Body of pancreas (tissue), 4 donors: Measurements from ENCODE around the gene BCL2L15. TPM values are rescaled to one million over a fixed set of nuclear protein-coding genes. Genes with fewer than 3 reads are reported as not detected.

Source experiments
- ATAC-seq: fragments of 150-250 bp; one replicate; pipeline ENCODE4 v1.9.1; 2016
- DNase-seq, 4 donors: peaks; one replicate each; pipeline ENCODE4 v3.0.0-alpha.2; 2019
- H3K27ac ChIP-seq, 4 donors: fragments of 200-600 bp; sonication (generic); 1 replicate in 3 of 4; 2 replicates in 1 of 4; pipeline versions ENCODE4 v1.5.1 to v1.6.1; 2016 to 2019; ENCODE audit warnings: mild to moderate bottlenecking in 1 of 4, mixed read lengths in 1 of 4, moderate library complexity in 1 of 4
- H3K27me3 ChIP-seq, 2 donors: fragments of 200-600 bp; sonication (generic); one replicate each; pipeline ENCODE4 v1.6.0; 2016; ENCODE audit warnings: mild to moderate bottlenecking in 1 of 2
- H3K36me3 ChIP-seq, 2 donors: fragments of 200-600 bp; sonication (generic); replicated peaks in 1 of 2; 2 replicates each; pipeline ENCODE4 v1.5.1; 2016; ENCODE audit warnings: low read depth in 2 of 2; ENCODE audit not compliant: insufficient read depth in 1 of 2
- H3K4me1 ChIP-seq: fragments of 200-600 bp; sonication (generic); one replicate; pipeline ENCODE4 v1.6.0; 2016
- H3K4me3 ChIP-seq, 2 donors: fragments of 200-600 bp; sonication (generic); 1 replicate in 1 of 2; 2 replicates in 1 of 2; pipeline ENCODE4 v1.5.1; 2016 to 2019
- H3K9me3 ChIP-seq, 3 donors: fragments of 200-600 bp; sonication (generic); 1 replicate in 2 of 3; 2 replicates in 1 of 3; pipeline ENCODE4 v1.5.1; 2016
- CTCF ChIP-seq, 7 experiments: fragments of 450-650 bp in 4 of 7; fragments of 200-600 bp in 3 of 7; sonication (generic) in 3 of 7; IDR thresholded peaks; one replicate each; pipeline ENCODE4 v1.5.1; 2016 to 2019; ENCODE audit warnings: antibody characterized with exemption in 7 of 7
- POLR2A ChIP-seq, 3 donors: fragments of 450-650 bp; IDR thresholded peaks; one replicate each; pipeline ENCODE4 v1.6.1; 2016; ENCODE audit warnings: antibody characterized with exemption in 3 of 3, mild to moderate bottlenecking in 2 of 3
- WGBS, 2 donors: methylation state at CpG; one replicate each; pipeline ENCODE4 v1.1.5; 2017; 5-methylcytosine and 5-hydroxymethylcytosine counted together
- intact Hi-C: fragments of 100-400 bp; cut with DNase I; formaldehyde crosslinking; loops from one replicate; pipeline ENCODE4 v1.15.1; 2023
- total RNA-seq, 2 donors: library from RNA; depleted of rRNA; stranded (reverse); fragments of >200 nt; gene quantifications; one replicate each; pipeline ENCODE4 v1.1.0, GENCODE V29; 2016

Gene BCL2L15
- 10 to 100 TPM; 13.5 to 28.0 TPM for total RNA-seq

- WGBS, 2 donors, result 27 to 32% methylated on average over 6 of the region's 6 CpGs
- Histone ChIP-seq H3K27ac (peak within 1 kb of the TSS; percentile 82 to 92 (median 87)), H3K4me1 (peaks cover 30% of the 10 kb centered on the region), H3K36me3 (no peaks in the 10 kb centered on the region), H3K4me3 (peak within 1 kb of the TSS in 1 of 2 donors; percentile 10), H3K9me3 (no peaks in the 10 kb centered on the region), H3K27me3 (no peaks in the 10 kb centered on the region)
- intact Hi-C loops, result no loop called here
- ATAC-seq (peak; percentile 87), DNase-seq (peak in 2 of 4 donors; percentile 35 to 66)
- TF ChIP-seq POLR2A (IDR thresholded peaks at IDR 0.05) (peak; percentile 7 to 77 (median 74)), CTCF (IDR thresholded peaks at IDR 0.05) (no peak)
These were observed at the start of gene BCL2L15 for GRCh38 chr1:113887402-113888175. TSS of gene BCL2L15 (minus strand) at chr1:113887581. CDS start at chr1:113887375, 206 bp downstream.

GRCh38 chr1:113937146-113937545 is 49.8 kb upstream of the BCL2L15 start:
- H3K9me3 ChIP-seq, result no peaks in the 10 kb centered on the region
- intact Hi-C loops, result no loop called here
- no peak overlapping the region for H3K4me3 ChIP-seq
- no peaks in the 10 kb centered on the region for H3K36me3 ChIP-seq
- H3K27ac ChIP-seq, result no peak overlapping the region
- 88 to 89% methylated on average over 1 of the region's 1 CpG for WGBS, 2 donors
- no peak for TF ChIP-seq CTCF (IDR thresholded peaks at IDR 0.05)
- TF ChIP-seq POLR2A (IDR thresholded peaks at IDR 0.05), result no peak
- peaks cover 51% of the 10 kb centered on the region for H3K4me1 ChIP-seq
- DNase-seq (no peak), ATAC-seq (no peak)
- no peaks in the 10 kb centered on the region for H3K27me3 ChIP-seq

- H3K36me3 ChIP-seq, result no peaks in the 10 kb centered on the region
- no peak overlapping the region for H3K4me3 ChIP-seq
- H3K4me1 ChIP-seq, result peaks cover 61% of the 10 kb centered on the region
- intact Hi-C loops, result no loop called here
- ATAC-seq (no peak), DNase-seq (no peak)
- no peak overlapping the region for H3K27ac ChIP-seq
- 94% methylated on average over 1 of the region's 1 CpG for WGBS, 2 donors
- TF ChIP-seq CTCF (IDR thresholded peaks at IDR 0.05) (no peak), POLR2A (IDR thresholded peaks at IDR 0.05) (no peak)
- no peaks in the 10 kb centered on the region for H3K27me3 ChIP-seq
- no peaks in the 10 kb centered on the region for H3K9me3 ChIP-seq
These were observed 48.6 kb upstream of the BCL2L15 start for GRCh38 chr1:113935970-113936369.

GRCh38 chr1:113935176-113935575 is 47.8 kb upstream of the BCL2L15 start:
- Histone ChIP-seq H3K27ac (no peak overlapping the region), H3K4me3 (no peak overlapping the region), H3K9me3 (no peaks in the 10 kb centered on the region), H3K4me1 (peaks cover 67% of the 10 kb centered on the region), H3K36me3 (no peaks in the 10 kb centered on the region), H3K27me3 (no peaks in the 10 kb centered on the region)
- 94 to 100% methylated on average over 1 of the region's 1 CpG for WGBS, 2 donors
- ATAC-seq (no peak), DNase-seq (no peak)
- intact Hi-C loops, result no loop called here
- TF ChIP-seq POLR2A (IDR thresholded peaks at IDR 0.05) (no peak), CTCF (IDR thresholded peaks at IDR 0.05) (no peak)
